ENCODE measurements around the gene RUFY3. TPM values are rescaled to one million over a fixed set of nuclear protein-coding genes. Genes with fewer than 3 reads are reported as not detected.

The RUFY3 gene
- total and polyA plus RNA-seq, 4 donors, result 9.2 to 35.2 (median 15.0) TPM

DNA sequence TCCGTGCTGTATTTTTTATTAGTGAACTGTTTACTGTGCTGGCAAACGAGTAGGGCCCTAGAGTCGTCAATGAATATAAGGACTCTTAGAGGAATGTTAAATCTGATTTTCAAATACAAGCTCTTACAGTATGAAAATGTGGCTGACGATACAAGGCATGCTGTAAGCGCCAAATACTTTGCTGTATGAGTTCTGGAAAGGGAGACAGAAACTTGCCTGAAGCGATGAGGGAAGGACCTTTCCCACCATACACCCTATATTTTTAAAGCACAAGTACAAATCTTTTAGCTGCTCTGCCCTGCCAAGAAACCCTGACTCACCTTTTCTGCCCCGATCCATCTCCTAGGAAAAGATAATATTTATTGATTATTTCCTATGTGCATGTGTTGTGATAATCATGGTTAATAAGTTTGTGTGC, 15.7 kb upstream of the RUFY3 start:
- Histone ChIP-seq H3K9ac (ENCODE audit: low read depth in 1 of 2, low read length in 2 of 2) (peak overlapping the region; percentile 61 to 82), H3K36me3 (ENCODE audit: control insufficient read depth in 4 of 4, insufficient read depth in 3 of 4, low read depth in 1 of 4, low read length in 3 of 4) (no peaks in the 10 kb centered on the region), H3K4me3 (ENCODE audit: low read depth in 1 of 3, low read length in 3 of 3) (peak overlapping the region; percentile 74 to 100 (median 84)), H3K4me1 (ENCODE audit: control insufficient read depth in 4 of 4, insufficient read depth in 4 of 4, low read length in 3 of 4) (peaks cover 7 to 27% (median 13%) of the 10 kb centered on the region in 4 donors), H3K27me3 (ENCODE audit: control insufficient read depth in 4 of 4, insufficient read depth in 4 of 4, low read length in 3 of 4) (no peaks in the 10 kb centered on the region), H3K27ac (ENCODE audit: low read depth in 1 of 2, low read length in 2 of 2) (peak overlapping the region; percentile 97 to 99), H3K9me3 (ENCODE audit: control insufficient read depth in 4 of 4, low read length in 3 of 4) (no peaks in the 10 kb centered on the region)
- DNase-seq (ENCODE audit: low spot score), result no peak
- TF ChIP-seq FOXA1 (IDR thresholded peaks at IDR 0.05), result no peak
- no peak for TF ChIP-seq RAD21 (IDR thresholded peaks at IDR 0.05)
- TF ChIP-seq, protein P1, sequence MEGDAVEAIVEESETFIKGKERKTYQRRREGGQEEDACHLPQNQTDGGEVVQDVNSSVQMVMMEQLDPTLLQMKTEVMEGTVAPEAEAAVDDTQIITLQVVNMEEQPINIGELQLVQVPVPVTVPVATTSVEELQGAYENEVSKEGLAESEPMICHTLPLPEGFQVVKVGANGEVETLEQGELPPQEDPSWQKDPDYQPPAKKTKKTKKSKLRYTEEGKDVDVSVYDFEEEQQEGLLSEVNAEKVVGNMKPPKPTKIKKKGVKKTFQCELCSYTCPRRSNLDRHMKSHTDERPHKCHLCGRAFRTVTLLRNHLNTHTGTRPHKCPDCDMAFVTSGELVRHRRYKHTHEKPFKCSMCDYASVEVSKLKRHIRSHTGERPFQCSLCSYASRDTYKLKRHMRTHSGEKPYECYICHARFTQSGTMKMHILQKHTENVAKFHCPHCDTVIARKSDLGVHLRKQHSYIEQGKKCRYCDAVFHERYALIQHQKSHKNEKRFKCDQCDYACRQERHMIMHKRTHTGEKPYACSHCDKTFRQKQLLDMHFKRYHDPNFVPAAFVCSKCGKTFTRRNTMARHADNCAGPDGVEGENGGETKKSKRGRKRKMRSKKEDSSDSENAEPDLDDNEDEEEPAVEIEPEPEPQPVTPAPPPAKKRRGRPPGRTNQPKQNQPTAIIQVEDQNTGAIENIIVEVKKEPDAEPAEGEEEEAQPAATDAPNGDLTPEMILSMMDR (IDR thresholded peaks at IDR 0.05; ENCODE audit: low read depth, low read length, missing input control), result no peak
- TF ChIP-seq, protein P2, sequence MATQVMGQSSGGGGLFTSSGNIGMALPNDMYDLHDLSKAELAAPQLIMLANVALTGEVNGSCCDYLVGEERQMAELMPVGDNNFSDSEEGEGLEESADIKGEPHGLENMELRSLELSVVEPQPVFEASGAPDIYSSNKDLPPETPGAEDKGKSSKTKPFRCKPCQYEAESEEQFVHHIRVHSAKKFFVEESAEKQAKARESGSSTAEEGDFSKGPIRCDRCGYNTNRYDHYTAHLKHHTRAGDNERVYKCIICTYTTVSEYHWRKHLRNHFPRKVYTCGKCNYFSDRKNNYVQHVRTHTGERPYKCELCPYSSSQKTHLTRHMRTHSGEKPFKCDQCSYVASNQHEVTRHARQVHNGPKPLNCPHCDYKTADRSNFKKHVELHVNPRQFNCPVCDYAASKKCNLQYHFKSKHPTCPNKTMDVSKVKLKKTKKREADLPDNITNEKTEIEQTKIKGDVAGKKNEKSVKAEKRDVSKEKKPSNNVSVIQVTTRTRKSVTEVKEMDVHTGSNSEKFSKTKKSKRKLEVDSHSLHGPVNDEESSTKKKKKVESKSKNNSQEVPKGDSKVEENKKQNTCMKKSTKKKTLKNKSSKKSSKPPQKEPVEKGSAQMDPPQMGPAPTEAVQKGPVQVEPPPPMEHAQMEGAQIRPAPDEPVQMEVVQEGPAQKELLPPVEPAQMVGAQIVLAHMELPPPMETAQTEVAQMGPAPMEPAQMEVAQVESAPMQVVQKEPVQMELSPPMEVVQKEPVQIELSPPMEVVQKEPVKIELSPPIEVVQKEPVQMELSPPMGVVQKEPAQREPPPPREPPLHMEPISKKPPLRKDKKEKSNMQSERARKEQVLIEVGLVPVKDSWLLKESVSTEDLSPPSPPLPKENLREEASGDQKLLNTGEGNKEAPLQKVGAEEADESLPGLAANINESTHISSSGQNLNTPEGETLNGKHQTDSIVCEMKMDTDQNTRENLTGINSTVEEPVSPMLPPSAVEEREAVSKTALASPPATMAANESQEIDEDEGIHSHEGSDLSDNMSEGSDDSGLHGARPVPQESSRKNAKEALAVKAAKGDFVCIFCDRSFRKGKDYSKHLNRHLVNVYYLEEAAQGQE (IDR thresholded peaks at IDR 0.05), result no peak
- no peak for TF ChIP-seq SP1 (IDR thresholded peaks at IDR 0.05)
- TF ChIP-seq, protein P3, sequence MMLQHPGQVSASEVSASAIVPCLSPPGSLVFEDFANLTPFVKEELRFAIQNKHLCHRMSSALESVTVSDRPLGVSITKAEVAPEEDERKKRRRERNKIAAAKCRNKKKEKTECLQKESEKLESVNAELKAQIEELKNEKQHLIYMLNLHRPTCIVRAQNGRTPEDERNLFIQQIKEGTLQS (IDR thresholded peaks at IDR 0.05), result no peak
- TF ChIP-seq YY1 (IDR thresholded peaks at IDR 0.05), result no peak
- TF ChIP-seq TAF1 (conservative IDR thresholded peaks at IDR 0.05), result no peak
- no peak for TF ChIP-seq RXRA (IDR thresholded peaks at IDR 0.05)
- TF ChIP-seq HNF4G (IDR thresholded peaks at IDR 0.05), result no peak
- TF ChIP-seq HNF4A (conservative IDR thresholded peaks at IDR 0.05), result no peak
- TF ChIP-seq JUND (IDR thresholded peaks at IDR 0.05), result no peak
- TF ChIP-seq GABPA (IDR thresholded peaks at IDR 0.05 in 1 of 2, conservative IDR thresholded peaks at IDR 0.05 in 1 of 2), result no peak
- 8% methylated on average over 7 of the region's 7 CpGs for WGBS

DNA sequence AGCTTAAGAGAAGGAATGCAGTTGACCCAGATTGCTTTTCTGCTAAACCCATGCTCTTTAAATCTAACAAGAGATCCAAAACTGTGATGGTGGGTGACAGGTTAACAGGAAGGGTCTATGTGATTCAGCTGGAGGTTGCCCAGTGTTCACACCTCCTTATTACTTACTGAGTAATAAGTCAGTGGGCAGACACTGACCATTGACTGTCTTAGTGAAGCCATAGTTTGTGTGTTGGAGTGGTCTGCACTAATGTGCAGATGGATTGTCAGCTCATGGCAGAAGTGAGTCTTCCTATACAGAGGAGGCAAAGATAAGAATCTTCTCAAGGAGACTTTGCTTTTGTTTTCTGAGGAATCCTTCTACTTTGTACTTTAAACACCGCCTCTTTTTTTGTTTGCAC, 15.2 kb upstream of the RUFY3 start:
- Histone ChIP-seq H3K9ac (ENCODE audit: low read depth in 1 of 2, low read length in 2 of 2) (peak overlapping the region in 1 of 2 donors; percentile 82), H3K27ac (ENCODE audit: low read depth in 1 of 2, low read length in 2 of 2) (peak overlapping the region; percentile 97 to 99), H3K9me3 (ENCODE audit: control insufficient read depth in 4 of 4, low read length in 3 of 4) (no peaks in the 10 kb centered on the region), H3K27me3 (ENCODE audit: control insufficient read depth in 4 of 4, insufficient read depth in 4 of 4, low read length in 3 of 4) (no peaks in the 10 kb centered on the region), H3K36me3 (ENCODE audit: control insufficient read depth in 4 of 4, insufficient read depth in 3 of 4, low read depth in 1 of 4, low read length in 3 of 4) (no peaks in the 10 kb centered on the region), H3K4me1 (ENCODE audit: control insufficient read depth in 4 of 4, insufficient read depth in 4 of 4, low read length in 3 of 4) (peaks cover 7 to 31% (median 14%) of the 10 kb centered on the region in 4 donors), H3K4me3 (ENCODE audit: low read depth in 1 of 3, low read length in 3 of 3) (peak overlapping the region in 2 of 3 donors; percentile 84 to 100)
- no peak for DNase-seq (ENCODE audit: low spot score)
- no peak for TF ChIP-seq FOXA1 (IDR thresholded peaks at IDR 0.05)
- TF ChIP-seq TAF1 (conservative IDR thresholded peaks at IDR 0.05), result no peak
- WGBS, result 92% methylated on average over 1 of the region's 1 CpG
